GM18505 (cell line): ENCODE results near the gene SUSD6.
"Not testable (repeated sequence)": the region's sequence is repeated elsewhere in the genome, so short reads cannot be mapped to it uniquely, and the experiment has no call there.

ENCODE experiments used
- ATAC-seq: cut with Tn5 transposase; IDR thresholded peaks from one replicate; pipeline ENCODE4 v1.9.1; 2021; ENCODE audit not compliant: unreplicated experiment
- POLR2A ChIP-seq: IDR thresholded peaks from 4 replicates; pipeline ENCODE4 v1.6.1; 2011; ENCODE audit warnings: borderline replicate concordance; ENCODE audit not compliant: insufficient read depth, insufficient read length; ENCODE audit errors: extremely low read depth

SUSD6 gene

DNA sequence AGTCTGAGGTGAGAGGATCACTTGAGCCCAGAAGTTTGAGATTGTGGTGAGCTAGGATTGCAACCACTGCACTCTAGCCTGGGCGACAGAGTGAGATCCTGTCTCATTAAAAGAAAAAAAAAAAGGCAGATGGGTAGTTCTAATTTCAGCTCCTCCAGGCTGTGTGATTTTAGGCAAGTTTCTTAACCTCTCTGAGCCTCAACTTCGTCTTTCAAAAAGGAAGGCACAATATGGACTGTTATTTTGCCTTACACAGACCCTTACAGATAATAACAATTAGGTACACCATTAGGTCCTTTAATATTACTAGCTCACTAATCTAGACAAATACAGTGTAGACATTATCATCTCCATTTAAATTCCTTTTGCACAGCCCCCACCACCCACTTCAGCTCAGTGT lies 31.9 kb upstream of the SUSD6 start:
- no peak for TF ChIP-seq POLR2A
- ATAC-seq: no peak

DNA sequence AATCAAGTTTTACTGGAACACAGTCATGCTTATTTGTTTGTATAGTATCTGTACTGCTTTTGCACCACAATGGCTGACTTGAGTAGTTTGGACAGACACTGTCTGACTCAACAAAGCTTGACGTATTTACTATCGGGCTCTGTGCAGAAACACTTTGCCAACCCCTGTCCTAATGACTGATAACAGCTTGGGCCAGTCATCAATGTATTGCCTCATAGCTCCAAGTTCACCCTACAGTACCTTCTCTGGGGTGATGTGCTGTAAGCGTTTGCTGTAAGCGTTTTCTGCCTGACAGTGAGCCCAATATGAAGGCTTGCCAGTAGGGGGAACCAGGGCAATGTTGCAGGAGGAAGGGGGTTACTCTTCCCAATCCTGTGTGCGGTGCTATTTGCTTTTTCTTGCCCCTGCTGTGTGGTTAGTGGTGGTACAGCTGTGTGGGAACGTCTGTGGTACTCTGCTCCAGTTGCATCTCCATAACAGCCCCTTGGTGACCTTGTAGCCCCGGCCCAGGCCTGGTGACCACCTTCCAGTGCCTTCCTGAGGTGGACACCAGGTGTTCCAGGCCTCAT lies 31.3 kb upstream of the SUSD6 start:
- ATAC-seq: no peak
- TF ChIP-seq POLR2A: no peak

DNA sequence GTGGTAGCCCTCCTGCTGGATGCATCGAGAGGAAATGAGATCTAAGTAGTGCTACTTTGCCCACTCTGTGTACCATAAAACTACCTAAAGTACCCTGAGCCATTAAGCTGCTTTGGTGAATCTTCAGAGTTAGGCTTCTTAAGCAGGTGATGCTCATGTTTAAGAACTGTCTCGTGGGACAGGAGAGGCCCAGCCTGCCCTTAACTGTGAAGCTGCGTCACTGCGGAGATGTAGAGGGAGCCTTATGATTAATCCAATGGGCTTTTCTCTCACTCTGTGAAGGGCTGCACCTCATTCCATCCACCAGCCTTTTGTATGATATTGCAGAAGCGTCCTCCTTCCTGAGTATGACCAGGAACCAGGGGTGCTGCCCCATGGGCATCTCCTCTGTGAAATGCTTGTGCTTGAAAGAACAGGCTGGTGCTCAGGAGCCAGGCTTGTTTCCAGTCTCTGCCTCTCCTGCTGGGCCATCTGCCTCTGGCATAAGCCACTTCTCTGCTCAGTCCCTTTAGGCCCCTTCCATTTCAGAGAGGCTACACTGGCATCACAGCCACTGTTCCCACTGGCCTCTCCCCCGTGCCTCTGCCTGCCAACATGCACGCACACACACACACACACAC lies 30.0 kb upstream of the SUSD6 start:
- no peak for ATAC-seq
- no peak for TF ChIP-seq POLR2A

DNA sequence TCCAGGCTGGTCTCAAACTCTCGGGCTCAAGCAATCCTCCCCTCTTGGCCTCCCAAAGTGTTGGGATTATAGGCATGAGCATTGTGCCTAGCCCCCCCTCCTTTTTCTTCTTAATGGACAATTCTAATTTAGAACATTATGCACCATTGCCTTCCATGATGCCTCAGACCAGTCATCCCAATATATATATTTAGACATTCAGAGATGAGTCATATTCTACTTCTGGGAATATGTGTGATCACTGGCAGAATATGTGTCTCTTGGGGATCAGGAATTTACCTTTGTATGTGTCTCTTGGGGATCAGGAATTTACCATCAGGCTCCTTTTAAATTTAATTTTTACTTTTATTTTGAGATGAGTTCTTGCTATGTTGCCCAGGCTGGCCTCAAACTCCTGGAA lies 29.2 kb upstream of the SUSD6 start:
- ATAC-seq: no peak
- TF ChIP-seq POLR2A: no peak

DNA sequence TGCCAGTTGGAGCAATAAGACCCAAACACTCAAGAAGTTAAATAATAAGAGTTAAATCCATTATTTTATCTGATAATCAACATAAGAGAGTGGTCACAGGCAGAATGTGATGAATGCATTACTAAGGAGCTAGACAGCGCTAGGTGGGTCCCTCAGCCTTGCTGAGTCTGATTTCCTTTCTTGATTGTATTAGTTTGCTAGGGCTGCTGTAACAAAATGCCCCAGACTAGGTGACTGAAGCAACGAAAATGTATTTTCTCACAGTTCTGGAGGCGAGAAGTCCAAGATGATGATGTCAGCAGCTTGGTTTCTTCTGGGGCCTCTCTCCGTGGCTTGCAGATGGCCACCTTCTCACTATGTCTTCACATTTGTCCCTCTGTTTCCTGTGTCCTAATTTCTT lies 28.6 kb upstream of the SUSD6 start:
- TF ChIP-seq POLR2A: no peak
- ATAC-seq: no peak

DNA sequence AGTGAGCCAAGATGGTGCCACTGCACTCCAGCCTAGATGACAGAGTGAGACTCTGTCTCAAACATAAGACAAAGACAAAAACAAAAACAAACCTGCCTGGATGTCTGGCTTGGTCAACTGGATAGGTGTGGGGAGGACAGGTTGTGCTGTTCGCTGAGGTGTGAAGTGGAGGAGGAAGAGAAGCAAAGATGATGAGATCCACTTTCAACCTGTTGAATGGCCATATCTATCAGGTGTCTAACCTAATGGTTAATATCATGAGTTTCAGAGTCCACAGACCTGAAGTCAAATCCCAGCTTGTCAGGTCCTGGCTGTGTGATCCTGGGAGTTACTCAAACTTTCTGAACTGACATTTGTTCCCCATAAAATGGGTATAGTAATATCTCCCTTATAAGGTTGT lies 27.0 kb upstream of the SUSD6 start:
- no peak for TF ChIP-seq POLR2A
- ATAC-seq: no peak

DNA sequence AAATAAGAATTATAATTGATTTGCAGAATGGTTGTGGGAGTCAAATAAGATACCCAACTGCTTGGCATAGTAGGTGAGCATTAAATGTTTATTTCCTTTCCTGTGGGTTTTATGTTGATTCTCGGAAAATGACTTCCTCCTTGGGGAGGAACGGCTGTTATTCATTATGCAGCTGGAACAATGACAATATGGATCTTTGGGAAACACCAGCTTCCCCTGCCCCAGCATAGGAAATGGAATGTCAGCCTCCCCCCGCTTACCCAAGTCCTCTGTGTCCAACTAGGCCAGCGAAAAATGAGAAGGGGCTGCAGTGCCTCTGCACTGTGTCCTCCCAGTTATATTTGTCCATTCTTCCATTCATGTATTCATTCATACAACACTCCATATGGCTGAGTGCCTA lies 25.0 kb upstream of the SUSD6 start:
- no peak for TF ChIP-seq POLR2A
- no peak for ATAC-seq

DNA sequence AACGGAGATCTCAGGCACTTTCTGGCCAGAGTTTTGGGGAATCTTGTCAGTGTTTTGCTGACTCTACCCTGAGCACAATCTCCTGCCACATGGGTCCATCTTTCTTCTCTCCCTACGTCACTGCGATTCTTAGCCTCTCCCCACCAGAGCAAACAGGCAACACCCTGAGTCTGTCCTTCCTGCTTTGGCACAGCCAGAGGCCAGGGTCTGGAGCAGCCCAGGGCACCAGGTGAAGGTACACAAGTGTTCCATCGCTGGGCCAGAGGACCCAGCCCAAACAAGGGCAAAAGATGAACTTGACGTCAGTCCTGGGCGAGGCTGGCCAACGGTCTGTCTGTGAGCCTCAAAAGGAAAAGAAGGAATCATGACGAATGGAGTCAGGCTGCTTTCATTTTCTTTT lies 24.0 kb upstream of the SUSD6 start:
- ATAC-seq: no peak
- no peak for TF ChIP-seq POLR2A

DNA sequence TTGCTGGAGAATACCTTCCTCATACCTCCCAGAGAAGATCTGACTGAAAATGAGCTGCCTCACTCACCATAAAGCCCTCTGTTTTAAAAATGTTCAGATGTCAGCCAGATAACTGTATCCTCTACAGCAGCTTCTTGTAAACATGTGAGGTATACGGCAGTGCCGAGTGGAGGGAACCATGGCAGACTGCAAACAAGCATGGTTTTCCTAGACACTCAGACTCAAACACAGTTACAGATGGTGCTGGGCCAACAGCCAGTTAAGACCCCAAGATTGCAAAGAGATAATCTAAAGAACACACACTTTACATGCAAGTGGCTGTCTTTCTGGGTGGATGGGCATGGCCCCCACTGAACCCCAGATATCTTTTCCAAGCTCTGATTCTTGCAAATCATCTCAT lies 20.1 kb upstream of the SUSD6 start:
- no peak for TF ChIP-seq POLR2A
- no peak for ATAC-seq

DNA sequence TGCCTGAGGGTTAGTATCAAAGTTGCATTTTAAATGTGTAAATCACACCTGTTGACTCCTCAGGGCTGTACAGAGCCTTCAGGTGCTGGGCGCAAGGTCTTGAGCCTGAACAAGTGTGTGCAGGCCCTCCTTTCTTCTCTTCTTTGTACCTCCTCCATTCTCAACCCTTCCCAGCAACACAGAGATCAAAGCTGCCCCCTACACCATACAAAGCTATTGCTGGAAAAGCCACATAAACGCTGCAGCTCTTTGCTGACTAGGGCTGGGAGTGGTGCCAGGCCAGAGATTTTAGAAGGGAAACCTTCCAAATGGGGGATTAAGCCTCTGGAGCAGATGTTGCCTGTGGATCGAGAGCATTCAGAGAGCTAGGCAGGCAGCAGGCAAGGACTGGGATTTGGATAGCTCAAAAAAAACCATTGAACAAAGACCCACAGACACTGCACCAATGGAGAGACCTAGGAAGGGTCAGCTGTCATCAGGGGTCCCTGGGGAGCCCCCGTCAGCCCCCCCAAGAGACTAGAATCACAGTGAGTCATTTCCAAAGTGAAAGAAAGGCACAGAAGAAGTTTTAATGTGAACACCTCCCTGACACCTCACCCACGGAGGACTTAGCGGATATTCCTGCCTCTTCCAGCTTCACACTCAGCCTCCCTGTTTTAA lies 18.2 kb upstream of the SUSD6 start:
- no peak for TF ChIP-seq POLR2A
- ATAC-seq: no peak

DNA sequence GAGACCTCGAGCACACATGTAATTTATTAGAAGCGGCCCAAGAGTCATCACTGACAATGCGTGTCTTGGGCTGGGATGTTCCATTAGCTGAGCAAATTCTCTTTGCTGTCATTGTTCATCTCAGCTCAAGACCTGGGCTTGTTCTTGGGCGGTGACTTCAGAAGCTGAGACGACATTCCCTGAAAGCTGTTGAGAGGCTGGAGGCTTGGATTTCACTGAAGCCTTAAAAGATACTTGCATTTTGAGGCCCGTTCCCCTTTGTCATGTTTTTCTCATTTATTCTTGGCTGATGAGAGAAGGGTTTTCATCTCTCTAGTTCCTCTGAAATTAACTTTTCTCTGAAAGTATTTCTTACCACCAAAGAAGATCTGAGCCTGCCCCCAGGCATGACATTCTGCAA lies 16.6 kb upstream of the SUSD6 start:
- no peak for ATAC-seq

DNA sequence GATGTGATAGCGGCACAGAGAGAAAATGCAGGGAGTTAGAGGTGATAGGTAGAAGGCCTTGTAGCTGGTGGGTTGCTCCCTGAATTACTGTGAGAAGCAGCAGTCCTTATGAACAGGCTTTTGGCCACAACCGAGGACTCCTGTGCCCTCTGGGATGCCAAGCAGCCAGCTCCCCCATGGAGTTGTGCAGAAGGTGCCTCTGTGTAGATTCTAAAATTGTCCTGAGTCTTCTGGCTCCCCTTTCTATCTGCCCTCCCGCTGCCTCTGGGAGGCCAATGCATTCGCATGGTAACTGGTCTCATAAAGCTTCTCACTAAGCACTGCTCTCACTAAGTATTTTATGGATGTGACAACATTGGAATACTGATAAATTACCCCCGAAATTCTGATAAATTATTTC lies 16.1 kb upstream of the SUSD6 start:
- TF ChIP-seq POLR2A: no peak
- no peak for ATAC-seq

More for the DNA sequence above, 16.6 kb upstream of the SUSD6 start:
- no peak for TF ChIP-seq POLR2A

DNA sequence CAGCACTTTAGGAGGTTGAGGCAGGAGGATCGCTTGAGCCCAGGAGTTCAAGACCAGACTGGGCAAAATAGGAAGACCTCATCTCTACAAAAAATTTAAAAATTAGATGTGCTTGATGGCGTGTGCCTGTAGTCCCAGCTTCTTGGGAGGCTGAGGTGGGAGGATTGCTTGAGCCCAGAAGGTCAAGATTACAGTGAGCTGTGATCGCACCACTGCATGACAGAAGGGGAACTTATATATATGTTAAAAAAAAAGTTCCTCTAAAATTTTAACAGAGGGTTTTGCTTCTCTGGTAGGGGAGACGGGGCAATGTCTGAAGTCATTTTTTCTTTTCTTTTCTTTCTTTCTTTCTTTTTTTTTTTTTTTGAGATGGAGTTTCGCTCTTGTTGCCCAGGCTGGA lies 12.0 kb upstream of the SUSD6 start:
- ATAC-seq: not testable (repeated sequence)

DNA sequence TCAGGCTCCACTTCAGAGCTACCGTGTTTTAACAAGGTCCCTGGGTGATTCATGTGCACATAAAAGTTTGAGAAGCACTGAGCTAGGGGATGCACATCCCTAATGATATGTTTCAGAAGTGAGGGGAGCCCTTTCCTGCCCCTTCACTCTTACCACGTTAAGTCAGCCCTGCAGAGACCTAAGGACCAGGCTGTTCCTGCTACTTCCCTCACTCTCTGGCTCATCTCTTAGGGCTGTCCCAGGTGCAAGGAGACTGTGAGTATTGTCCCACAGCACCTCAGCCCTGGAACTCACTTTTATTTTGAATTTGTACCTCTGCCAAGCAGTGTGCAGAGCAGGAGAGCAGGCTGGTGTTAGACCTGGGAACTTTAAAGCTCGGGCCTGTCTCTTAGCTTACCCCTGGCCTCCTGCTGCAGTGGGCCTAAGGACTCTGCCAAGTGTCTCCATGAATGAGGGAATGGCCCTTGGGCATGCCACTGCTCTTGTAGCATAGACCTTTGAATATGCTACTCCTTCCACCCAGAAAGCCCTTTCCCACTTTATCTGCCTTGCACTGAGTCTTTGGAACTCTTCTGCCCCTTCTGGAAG lies 11.0 kb upstream of the SUSD6 start:
- no peak for ATAC-seq
- no peak for TF ChIP-seq POLR2A
